Esophagus (tissue), 2 donors: Measurements from ENCODE around the gene LAMC3. TPM values are rescaled to one million over a fixed set of nuclear protein-coding genes. Genes with fewer than 3 reads are reported as not detected.
"Not testable (repeated sequence)": the region's sequence is repeated elsewhere in the genome, so short reads cannot be mapped to it uniquely, and the experiment has no call there.

Source experiments
- H3K27ac ChIP-seq, 2 donors: one replicate each; pipeline ENCODE4 v1.5.1; 2013; ENCODE audit warnings: low read depth in 2 of 2, mild to moderate bottlenecking in 2 of 2, inconsistent platforms in 1 of 2, low read length in 1 of 2, moderate library complexity in 1 of 2
- H3K27me3 ChIP-seq, 2 donors: one replicate each; pipeline ENCODE4 v1.6.1; 2013; ENCODE audit warnings: low read length in 2 of 2, control low read depth in 1 of 2, mild to moderate bottlenecking in 1 of 2; ENCODE audit not compliant: insufficient read depth in 2 of 2, control insufficient read depth in 1 of 2
- H3K36me3 ChIP-seq, 2 donors: one replicate each; pipeline ENCODE4 v1.6.1; 2013; ENCODE audit warnings: low read length in 1 of 2; ENCODE audit not compliant: control insufficient read depth in 2 of 2, insufficient read depth in 2 of 2
- H3K4me1 ChIP-seq, 2 donors: one replicate each; pipeline ENCODE4 v1.6.1; 2013; ENCODE audit warnings: low read length in 1 of 2; ENCODE audit not compliant: control insufficient read depth in 2 of 2, insufficient read depth in 2 of 2
- H3K4me3 ChIP-seq, 2 donors: one replicate each; pipeline ENCODE4 v1.5.1; 2013; ENCODE audit warnings: low read length in 2 of 2, mild to moderate bottlenecking in 2 of 2, low read depth in 1 of 2, moderate library complexity in 1 of 2
- H3K9me3 ChIP-seq, 2 donors: one replicate each; pipeline ENCODE4 v1.6.1; 2013; ENCODE audit warnings: mild to moderate bottlenecking in 2 of 2, low read depth in 1 of 2, low read length in 1 of 2, moderate library complexity in 1 of 2; ENCODE audit not compliant: control insufficient read depth in 2 of 2, insufficient read depth in 1 of 2
- WGBS, 2 donors: extraction: QIAGEN DNeasy Blood & Tissue Kit; methylation state at CpG; one replicate each; pipeline ENCODE4 v1.1.7; 2013; 5-methylcytosine and 5-hydroxymethylcytosine counted together
- polyA plus RNA-seq, 2 donors: library from polyadenylated mRNA; stranded (reverse); fragments of 200-250 nt; gene quantifications; one replicate each; pipeline ENCODE4 v1.2.3, GENCODE V29; 2013
- donor health status: healthy with polysubstance abuse.
- donor health status: Bipolar disorder and iron deficiency.

The LAMC3 gene
- polyA plus RNA-seq, 2 donors: 1.1 to 1.2 TPM

DNA sequence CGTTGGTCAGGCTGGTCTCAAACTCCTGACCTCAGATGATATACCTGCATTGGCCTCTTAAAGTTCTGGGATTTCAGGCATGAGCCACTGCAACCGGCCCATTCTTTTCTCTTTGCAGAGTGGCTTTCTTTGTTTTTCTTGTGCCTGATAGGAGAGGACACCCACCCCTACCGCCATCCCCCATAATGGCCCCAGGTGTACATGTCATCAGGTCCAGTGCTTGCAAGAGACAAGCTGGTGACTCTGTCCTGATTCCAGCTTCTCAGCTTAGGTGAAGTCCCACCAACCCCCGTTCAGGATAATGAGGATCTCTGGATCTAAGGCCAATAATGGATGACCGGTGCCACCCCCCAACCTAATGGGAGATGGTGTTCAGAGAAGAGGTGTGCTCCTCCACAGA lies 85.0 kb downstream of the LAMC3 start:
- Histone ChIP-seq H3K27me3 (no peaks in the 10 kb centered on the region), H3K36me3 (peaks cover 0 to 2% of the 10 kb centered on the region in 2 donors), H3K4me1 (peaks cover 3 to 14% of the 10 kb centered on the region in 2 donors), H3K9me3 (no peaks in the 10 kb centered on the region), H3K4me3 (no peak overlapping the region), H3K27ac (peak overlapping the region; percentile 22 to 80)
- WGBS, 2 donors: 79 to 90% methylated on average over 5 of the region's 5 CpGs

DNA sequence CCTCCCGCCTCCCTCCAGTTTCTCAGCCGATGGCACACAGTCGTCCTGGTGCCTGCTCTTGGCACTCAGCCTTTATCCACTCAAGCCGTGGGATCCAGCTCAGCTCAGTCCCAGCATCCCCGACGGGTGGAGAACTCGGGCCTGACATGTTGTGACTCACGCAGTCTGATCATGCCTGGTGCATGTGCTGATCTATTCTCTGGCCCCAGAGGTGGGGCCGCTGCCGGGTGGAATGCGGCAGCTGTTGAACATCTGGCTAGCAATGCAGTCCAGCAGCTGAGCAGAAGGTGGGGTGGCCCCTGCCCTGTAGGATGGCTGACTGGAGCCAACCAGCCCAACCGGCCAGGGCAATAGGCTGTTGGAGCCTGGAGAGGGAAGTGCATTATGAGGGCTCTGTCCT lies 85.6 kb downstream of the LAMC3 start:
- peaks cover 0 to 4% of the 10 kb centered on the region in 2 donors for H3K36me3 ChIP-seq
- no peak overlapping the region for H3K4me3 ChIP-seq
- H3K9me3 ChIP-seq: no peaks in the 10 kb centered on the region
- 32 to 45% methylated on average over 12 of the region's 12 CpGs for whole genome bisulfite sequencing, 2 donors
- peak overlapping the region; percentile 64 to 80 for H3K27ac ChIP-seq
- H3K4me1 ChIP-seq: peaks cover 3 to 14% of the 10 kb centered on the region in 2 donors
- H3K27me3 ChIP-seq: no peaks in the 10 kb centered on the region

DNA sequence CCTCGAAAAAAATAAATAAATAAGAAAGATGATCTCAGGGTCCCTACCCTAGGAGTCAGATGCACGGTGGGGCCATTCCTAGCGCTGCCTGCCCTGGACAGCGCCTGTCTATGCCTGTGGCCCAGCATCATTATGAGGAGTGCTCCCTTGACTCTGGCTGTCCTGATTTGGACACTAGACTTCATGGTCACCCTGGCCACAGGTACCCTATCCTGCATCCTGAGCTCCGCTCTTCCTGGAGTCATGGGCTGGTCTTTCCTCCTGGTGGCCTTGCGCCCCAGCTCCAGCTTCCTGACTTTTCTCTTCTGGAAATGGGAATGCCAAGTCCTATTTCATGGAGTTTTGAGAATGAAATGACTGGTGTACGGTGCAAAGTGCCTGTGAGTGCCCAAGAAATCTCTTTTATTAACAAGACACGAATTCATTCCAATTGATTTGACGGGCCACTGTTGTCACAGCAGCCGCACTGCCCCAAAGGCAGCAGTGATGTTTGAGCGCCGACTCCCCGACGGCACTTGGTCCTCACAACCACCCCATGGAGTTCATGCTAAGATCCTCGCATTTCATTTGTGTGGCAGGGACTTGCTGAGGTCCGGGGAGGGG lies 86.8 kb downstream of the LAMC3 start:
- Histone ChIP-seq H3K9me3 (no peaks in the 10 kb centered on the region), H3K4me1 (peaks cover 3 to 14% of the 10 kb centered on the region in 2 donors), H3K4me3 (peak overlapping the region; percentile 31 to 70), H3K36me3 (peaks cover 0 to 4% of the 10 kb centered on the region in 2 donors), H3K27ac (peak overlapping the region; percentile 75 to 91), H3K27me3 (no peaks in the 10 kb centered on the region)
- 31 to 34% methylated on average over 16 of the region's 16 CpGs for WGBS, 2 donors

DNA sequence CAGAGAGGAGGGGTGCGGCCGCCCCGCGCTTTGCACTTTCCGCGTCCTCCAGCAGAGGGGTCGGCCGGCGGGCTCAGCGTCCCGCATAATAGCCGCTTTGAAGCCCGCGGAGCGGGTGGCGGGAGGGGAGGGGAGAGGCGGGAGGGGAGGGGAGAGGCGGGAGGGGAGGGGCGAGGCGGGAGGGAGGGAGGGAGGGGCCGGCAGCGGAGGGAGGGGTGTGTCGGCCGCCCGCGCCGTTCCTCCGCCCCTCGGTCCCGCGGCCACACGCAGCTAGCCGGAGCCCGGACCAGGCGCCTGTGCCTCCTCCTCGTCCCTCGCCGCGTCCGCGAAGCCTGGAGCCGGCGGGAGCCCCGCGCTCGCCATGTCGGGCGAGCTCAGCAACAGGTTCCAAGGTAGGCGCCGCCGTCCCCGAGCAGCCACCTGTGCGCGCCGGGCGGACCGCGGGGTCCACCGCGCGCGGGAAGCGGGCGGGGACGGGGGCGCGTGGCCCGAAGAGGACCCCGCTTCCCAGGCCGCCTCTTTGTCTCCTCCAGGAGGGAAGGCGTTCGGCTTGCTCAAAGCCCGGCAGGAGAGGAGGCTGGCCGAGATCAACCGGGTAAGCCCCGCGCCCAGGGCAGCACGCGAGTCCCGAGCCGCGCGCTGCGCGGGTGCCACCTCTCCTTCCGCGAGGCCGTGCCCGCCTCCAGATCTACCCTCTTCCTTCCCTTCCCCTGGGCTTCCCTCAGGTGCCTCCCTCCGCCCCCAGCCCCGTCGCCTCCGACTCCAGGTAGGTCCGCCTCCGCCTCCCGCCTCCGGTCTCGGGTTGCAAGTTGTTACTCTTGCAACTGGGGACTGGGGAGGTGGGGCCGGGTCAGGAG lies 87.5 kb downstream of the LAMC3 start, which contains the start of gene AIF1L:
AIF1L (plus strand) TSS at position 263 of the 857 bp plus-strand sequence; CDS start at position 362, 99 bp downstream.
- peaks cover 3 to 14% of the 10 kb centered on the region in 2 donors for H3K4me1 ChIP-seq
- WGBS, 2 donors: 1% methylated on average over 76 to 93 of the region's 99 CpGs
- peak within 1 kb of the TSS; percentile 63 to 70 for H3K4me3 ChIP-seq
- no peaks in the 10 kb centered on the region for H3K9me3 ChIP-seq
- peak within 1 kb of the TSS; percentile 75 to 91 for H3K27ac ChIP-seq
- H3K27me3 ChIP-seq: no peaks in the 10 kb centered on the region
- peaks cover 0 to 4% of the 10 kb centered on the region in 2 donors for H3K36me3 ChIP-seq

DNA sequence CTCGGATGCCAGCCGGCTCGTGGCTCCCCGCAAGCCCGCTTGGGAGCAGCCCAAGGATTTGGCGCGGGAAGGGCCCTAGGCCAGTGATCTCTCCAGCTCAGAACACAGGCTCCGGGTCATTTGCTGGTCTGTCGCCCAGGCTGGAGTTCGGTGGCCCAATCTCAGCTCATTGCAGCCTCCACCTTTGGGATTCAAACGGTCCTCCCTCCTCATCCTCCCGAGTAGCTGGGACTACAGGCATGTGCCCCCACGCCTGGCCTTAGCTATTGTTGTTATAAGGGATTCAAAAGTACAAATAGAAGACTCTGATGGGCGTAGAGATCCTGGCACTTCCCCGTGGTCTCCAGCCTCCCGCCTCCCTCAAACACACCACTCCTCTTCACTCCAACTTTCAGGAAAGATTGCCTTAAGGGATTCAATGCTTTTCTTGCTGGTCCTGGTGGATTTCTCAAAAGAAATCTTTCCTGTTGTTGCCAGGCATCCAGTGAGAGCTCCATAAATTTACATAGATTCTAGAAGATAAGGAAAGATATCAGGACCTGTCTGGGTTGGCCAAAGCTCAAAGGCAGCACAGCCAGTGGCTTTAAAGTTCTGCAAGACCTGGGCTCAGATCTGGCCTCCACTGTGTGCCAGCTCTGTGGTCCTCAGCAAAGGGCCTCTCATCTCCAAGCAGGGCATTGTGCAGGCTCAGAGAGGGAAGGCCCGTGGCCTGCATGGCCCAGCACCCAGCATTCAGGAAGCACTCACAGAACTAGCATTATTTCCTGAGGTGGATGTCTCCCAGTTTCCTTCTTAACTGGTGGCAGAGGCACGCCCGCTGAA lies 88.4 kb downstream of the LAMC3 start:
- H3K4me1 ChIP-seq: peaks cover 3 to 9% of the 10 kb centered on the region in 2 donors
- H3K36me3 ChIP-seq: peaks cover 0 to 5% of the 10 kb centered on the region in 2 donors
- WGBS, 2 donors: 31 to 33% methylated on average over 19 of the region's 19 CpGs
- H3K9me3 ChIP-seq: no peaks in the 10 kb centered on the region
- no peaks in the 10 kb centered on the region for H3K27me3 ChIP-seq
- peak overlapping the region; percentile 63 to 70 for H3K4me3 ChIP-seq
- H3K27ac ChIP-seq: peak overlapping the region; percentile 42 to 72

DNA sequence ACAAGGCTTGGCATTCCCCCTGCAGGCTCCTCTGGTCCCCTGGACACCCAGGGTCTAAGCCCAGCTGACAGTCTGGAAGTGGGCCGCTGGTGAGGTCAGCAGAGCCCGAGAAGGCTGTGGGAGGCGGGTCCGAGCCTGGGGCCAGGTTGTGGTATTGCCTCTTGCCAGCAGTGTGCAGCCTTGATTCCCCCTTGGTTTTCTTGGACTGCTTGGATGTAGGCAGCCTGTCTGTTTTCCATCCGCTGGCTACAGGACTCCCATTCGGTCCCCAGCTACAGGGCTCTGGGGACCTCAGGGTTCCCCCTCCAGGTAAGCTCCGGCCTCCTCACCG lies 88.9 kb downstream of the LAMC3 start:
- H3K27ac ChIP-seq: no peak overlapping the region
- peak overlapping the region; percentile 63 to 70 for H3K4me3 ChIP-seq
- WGBS, 2 donors: 79 to 87% methylated on average over 8 of the region's 8 CpGs
- H3K9me3 ChIP-seq: no peaks in the 10 kb centered on the region
- no peaks in the 10 kb centered on the region for H3K27me3 ChIP-seq
- H3K36me3 ChIP-seq: peaks cover 0 to 5% of the 10 kb centered on the region in 2 donors
- peaks cover 3 to 8% of the 10 kb centered on the region in 2 donors for H3K4me1 ChIP-seq

DNA sequence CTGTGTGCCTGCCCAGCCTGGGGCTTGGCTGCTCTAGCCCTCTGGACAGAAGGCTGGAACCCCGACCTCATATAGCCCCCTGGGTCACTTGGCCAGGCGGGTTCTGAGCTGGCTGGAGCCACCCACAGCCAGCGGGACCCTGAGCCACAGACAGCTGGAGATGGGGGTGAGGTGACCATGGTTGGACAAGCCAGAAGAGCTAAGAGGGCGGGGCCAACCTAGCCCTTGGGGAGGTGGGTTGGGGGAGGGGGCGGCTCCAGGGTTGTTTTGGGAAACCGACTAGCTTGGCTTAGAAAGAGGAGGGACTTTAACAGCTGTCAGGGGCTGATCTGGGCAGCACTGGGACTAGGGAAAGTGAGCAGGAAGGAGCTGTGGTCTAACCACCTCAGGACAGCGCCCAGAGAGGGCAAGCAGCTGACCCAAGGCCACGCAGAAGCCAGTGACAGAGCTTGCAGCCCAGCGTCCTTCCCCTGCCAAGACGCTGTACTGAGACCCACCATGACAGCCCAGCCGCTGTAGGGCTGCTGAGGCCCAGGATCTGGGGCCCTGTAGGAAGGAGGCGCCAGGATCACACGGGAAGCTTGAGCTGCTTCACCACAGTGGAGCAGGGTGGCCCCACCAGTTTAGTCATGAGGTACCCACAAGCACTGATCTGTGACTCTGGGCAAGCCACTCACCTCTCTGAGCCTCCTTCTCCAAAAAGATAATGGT lies 89.6 kb downstream of the LAMC3 start:
- 81 to 82% methylated on average over 13 of the region's 13 CpGs for WGBS, 2 donors
- peak overlapping the region; percentile 63 to 70 for H3K4me3 ChIP-seq
- H3K9me3 ChIP-seq: no peaks in the 10 kb centered on the region
- peaks cover 0 to 5% of the 10 kb centered on the region in 2 donors for H3K36me3 ChIP-seq
- H3K27ac ChIP-seq: no peak overlapping the region
- H3K27me3 ChIP-seq: no peaks in the 10 kb centered on the region
- peaks cover 3 to 6% of the 10 kb centered on the region in 2 donors for H3K4me1 ChIP-seq

DNA sequence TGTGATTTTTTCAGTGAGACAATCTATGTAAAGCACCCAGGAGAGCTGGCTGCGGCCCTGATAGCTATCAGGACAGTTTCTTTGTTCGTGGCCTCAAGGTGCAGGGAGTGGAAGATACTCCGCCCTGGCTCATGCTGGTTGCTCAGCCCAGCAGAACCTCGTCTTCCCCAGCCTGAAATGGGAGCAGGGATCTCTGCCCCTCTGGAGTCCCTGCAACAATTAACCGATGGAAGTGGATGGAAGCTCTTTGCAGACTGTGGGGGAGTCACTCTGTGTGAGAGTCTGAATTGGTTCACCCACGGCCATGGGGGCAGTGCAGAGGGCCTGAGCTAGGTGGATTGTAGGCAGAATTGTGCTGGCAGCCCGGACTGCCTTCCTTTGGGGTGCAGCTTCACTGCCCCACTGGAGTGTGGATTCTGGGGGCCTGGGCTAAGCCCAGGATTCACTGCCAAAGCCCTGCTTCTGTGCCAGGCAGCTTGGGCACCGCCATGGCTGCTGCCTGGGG lies 90.2 kb downstream of the LAMC3 start:
- peaks cover 3 to 6% of the 10 kb centered on the region in 2 donors for H3K4me1 ChIP-seq
- peaks cover 0 to 5% of the 10 kb centered on the region in 2 donors for H3K36me3 ChIP-seq
- H3K27ac ChIP-seq: no peak overlapping the region
- WGBS, 2 donors: 88% methylated on average over 8 of the region's 8 CpGs
- peak overlapping the region; percentile 20 to 70 for H3K4me3 ChIP-seq
- H3K27me3 ChIP-seq: no peaks in the 10 kb centered on the region
- no peaks in the 10 kb centered on the region for H3K9me3 ChIP-seq

DNA sequence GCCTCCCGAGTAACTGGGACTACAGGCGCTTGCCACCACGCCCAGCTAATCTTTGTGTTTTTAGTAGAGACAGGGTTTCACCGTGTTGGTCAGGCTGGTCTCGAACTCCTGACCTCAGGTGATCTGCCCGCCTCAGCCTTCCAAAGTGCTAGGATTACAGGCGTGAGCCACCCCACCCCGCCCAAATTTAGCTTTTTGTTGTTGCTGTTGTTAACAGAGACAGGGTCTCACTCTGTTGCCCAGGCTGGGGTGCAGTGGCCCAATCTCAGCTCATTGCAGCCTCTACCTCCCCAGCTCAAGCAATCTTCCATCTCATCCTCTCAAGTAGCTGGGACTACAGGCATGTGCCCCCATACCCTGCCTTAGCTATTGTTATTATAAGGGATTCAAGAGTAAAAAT lies 90.9 kb downstream of the LAMC3 start:
- not testable (repeated sequence) for H3K9me3 ChIP-seq, H3K27ac ChIP-seq, H3K27me3 ChIP-seq, H3K36me3 ChIP-seq, H3K4me3 ChIP-seq, H3K4me1 ChIP-seq
- 90 to 93% methylated on average over 8 of the region's 8 CpGs for WGBS, 2 donors
